Measurements from ENCODE around the gene MED22. TPM values are rescaled to one million over a fixed set of nuclear protein-coding genes. Genes with fewer than 3 reads are reported as not detected.

Gene MED22
- total RNA-seq, 1 donor from 2014 or later: 31.6 TPM

GRCh38 chr9:133355881-133356357 is 8.0 kb upstream of the MED22 start:
- no peak for DNase-seq (ENCODE audit: low read depth)

- no peak for DNase-seq (ENCODE audit: low read depth)
These were observed 6.8 kb upstream of the MED22 start for GRCh38 chr9:133354766-133355165.

GRCh38 chr9:133353548-133353947 is 5.6 kb upstream of the MED22 start:
- no peak for DNase-seq (ENCODE audit: low read depth)

GRCh38 chr9:133352635-133353340 is 4.9 kb upstream of the MED22 start:
- no peak for DNase-seq (ENCODE audit: low read depth)

- DNase-seq (ENCODE audit: low read depth): peak; percentile 49
These were observed 4.1 kb upstream of the MED22 start for GRCh38 chr9:133351908-133352634.

GRCh38 chr9:133351526-133351907 is 3.6 kb upstream of the MED22 start:
- DNase-seq (ENCODE audit: low read depth): no peak

GRCh38 chr9:133349965-133350616 is 2.2 kb upstream of the MED22 start:
- no peak for DNase-seq (ENCODE audit: low read depth)

GRCh38 chr9:133348718-133349573 is 1.0 kb upstream of the MED22 start:
- DNase-seq (ENCODE audit: low read depth): no peak

- DNase-seq (ENCODE audit: low read depth): no peak
These were observed 381 bp downstream of the MED22 start for GRCh38 chr9:133347515-133347984.

- no peak for DNase-seq (ENCODE audit: low read depth)
These were observed 1.7 kb downstream of the MED22 start for GRCh38 chr9:133346021-133346785.

GRCh38 chr9:133345596-133345995 is 2.3 kb downstream of the MED22 start:
- DNase-seq (ENCODE audit: low read depth): no peak

- no peak for DNase-seq (ENCODE audit: low read depth)
These were observed 3.0 kb downstream of the MED22 start for GRCh38 chr9:133344979-133345378.

GRCh38 chr9:133344071-133344470 is 3.9 kb downstream of the MED22 start:
- no peak for DNase-seq (ENCODE audit: low read depth)

- DNase-seq (ENCODE audit: low read depth): no peak
These were observed 5.4 kb downstream of the MED22 start for GRCh38 chr9:133342570-133342969.

- no peak for DNase-seq (ENCODE audit: low read depth)
These were observed 5.9 kb downstream of the MED22 start for GRCh38 chr9:133342069-133342406.

GRCh38 chr9:133341369-133342068 is 6.4 kb downstream of the MED22 start:
- no peak for DNase-seq (ENCODE audit: low read depth)

GRCh38 chr9:133340916-133341315 is 7.0 kb downstream of the MED22 start:
- no peak for DNase-seq (ENCODE audit: low read depth)

GRCh38 chr9:133340256-133340655 is 7.7 kb downstream of the MED22 start:
- no peak for DNase-seq (ENCODE audit: low read depth)

GRCh38 chr9:133339641-133340040 is 8.3 kb downstream of the MED22 start:
- DNase-seq (ENCODE audit: low read depth): no peak

Measured in renal cortical epithelial cell (primary cell).